GM11168 (cell line): Measurements from ENCODE around the gene APOO.

Source experiments
- in situ Hi-C: fragments of 300-500 bp; cut with MboI; formaldehyde crosslinking; loops from one replicate; pipeline ENCODE4 v1.12.0; 2022; ENCODE audit warnings: low sequenced_read_pairs; ENCODE audit not compliant: unreplicated experiment

Gene APOO

GRCh38 chrX:23907498-23908218, at the start of gene APOO, which contains the start of gene CXorf58:
Gene APOO (minus strand): TSS chrX:23907938. CDS start chrX:23907702, 236 bp downstream.
Gene CXorf58 (plus strand): TSS chrX:23908006. CDS start chrX:23910303, 2,297 bp downstream.
- in situ Hi-C loops = loop anchor here (10.0 kb wide), 1 partner anchor 123 kb away; the partner anchor contains the start of gene SAT1

GRCh38 chrX:23954396-23954795, 46.7 kb upstream of the APOO start:
- in situ Hi-C loops = no loop called here

GRCh38 chrX:23953908-23954269, 46.2 kb upstream of the APOO start:
- in situ Hi-C loops = no loop called here

- in situ Hi-C loops = no loop called here
These were observed 45.5 kb upstream of the APOO start for GRCh38 chrX:23952984-23953907.

GRCh38 chrX:23952391-23952790, 44.7 kb upstream of the APOO start:
- in situ Hi-C loops = no loop called here

GRCh38 chrX:23945206-23945605, 37.5 kb upstream of the APOO start:
- in situ Hi-C loops = no loop called here

GRCh38 chrX:23944234-23944633, 36.5 kb upstream of the APOO start:
- in situ Hi-C loops = no loop called here

- in situ Hi-C loops = no loop called here
These were observed 31.5 kb upstream of the APOO start for GRCh38 chrX:23939203-23939602.

- in situ Hi-C loops = no loop called here
These were observed 31.0 kb upstream of the APOO start for GRCh38 chrX:23938690-23939089.

GRCh38 chrX:23937100-23937499, 29.4 kb upstream of the APOO start:
- in situ Hi-C loops = no loop called here

- in situ Hi-C loops = no loop called here
These were observed 28.4 kb upstream of the APOO start for GRCh38 chrX:23936180-23936579.

- in situ Hi-C loops = no loop called here
These were observed 27.4 kb upstream of the APOO start for GRCh38 chrX:23935106-23935505.

GRCh38 chrX:23932046-23932445, 24.3 kb upstream of the APOO start:
- in situ Hi-C loops = no loop called here

- in situ Hi-C loops = no loop called here
These were observed 23.3 kb upstream of the APOO start for GRCh38 chrX:23930894-23931604.

GRCh38 chrX:23926015-23926414, 18.3 kb upstream of the APOO start:
- in situ Hi-C loops = no loop called here

- in situ Hi-C loops = no loop called here
These were observed 12.1 kb upstream of the APOO start for GRCh38 chrX:23919706-23920320.

GRCh38 chrX:23919148-23919547, 11.4 kb upstream of the APOO start:
- in situ Hi-C loops = no loop called here

- in situ Hi-C loops = no loop called here
These were observed 3.5 kb upstream of the APOO start for GRCh38 chrX:23911126-23911835.

GRCh38 chrX:23908219-23909004, 674 bp upstream of the APOO start:
- in situ Hi-C loops = loop anchor here (10.0 kb wide), 1 partner anchor 124 kb away; the partner anchor contains the start of gene SAT1
